Endodermal cell (in vitro differentiated cells): Measurements from ENCODE around the gene NEU3. TPM values are rescaled to one million over a fixed set of nuclear protein-coding genes. Genes with fewer than 3 reads are reported as not detected.
"Not testable (repeated sequence)": the region's sequence is repeated elsewhere in the genome, so short reads cannot be mapped to it uniquely, and the experiment has no call there.

Experiments used
- DNase-seq: peaks from one replicate; pipeline ENCODE4 v3.0.0-alpha.2; 2017
- H3K27ac ChIP-seq: 2 replicates; pipeline ENCODE4 v1.5.1; 2013; ENCODE audit warnings: mild to moderate bottlenecking, low read depth, low read length, moderate library complexity
- H3K27me3 ChIP-seq: 2 replicates; pipeline ENCODE4 v1.6.1; 2013; ENCODE audit warnings: mild to moderate bottlenecking, low read length, moderate library complexity; ENCODE audit not compliant: insufficient read depth, control insufficient read depth, poor library complexity, severe bottlenecking
- H3K36me3 ChIP-seq: 2 replicates; pipeline ENCODE4 v1.7.0; 2013; ENCODE audit warnings: mild to moderate bottlenecking, low read length, moderate library complexity; ENCODE audit not compliant: control insufficient read depth, insufficient read depth
- H3K4me1 ChIP-seq: one replicate; pipeline ENCODE4 v1.7.0; 2013; ENCODE audit warnings: low read length; ENCODE audit not compliant: control insufficient read depth, insufficient read depth
- H3K4me3 ChIP-seq: 2 replicates; pipeline ENCODE4 v1.5.1; 2013; ENCODE audit warnings: mild to moderate bottlenecking, low read length, moderate library complexity
- H3K9ac ChIP-seq: 2 replicates; pipeline ENCODE4 v1.6.1; 2013; ENCODE audit warnings: mild to moderate bottlenecking, low read length, moderate library complexity; ENCODE audit not compliant: poor library complexity, severe bottlenecking; ENCODE audit errors: extremely low read depth
- H3K9me3 ChIP-seq: 2 replicates; pipeline ENCODE4 v1.6.1; 2013; ENCODE audit warnings: mild to moderate bottlenecking, low read length, moderate library complexity; ENCODE audit not compliant: control insufficient read depth
- H3K27ac Mint-ChIP-seq: 2 replicates; pipeline ENCODE4 v1.8.0; 2020; ENCODE audit warnings: mixed read lengths
- H3K27me3 Mint-ChIP-seq: 2 replicates; pipeline ENCODE4 v1.8.0; 2021; ENCODE audit warnings: mild to moderate bottlenecking, mixed read lengths; ENCODE audit not compliant: insufficient read depth
- H3K36me3 Mint-ChIP-seq: 2 replicates; pipeline ENCODE4 v1.8.0; 2020; ENCODE audit warnings: low read depth, mixed read lengths
- H3K4me1 Mint-ChIP-seq: 2 replicates; pipeline ENCODE4 v1.8.0; 2020; ENCODE audit warnings: mixed read lengths
- H3K4me3 Mint-ChIP-seq: 2 replicates; pipeline ENCODE4 v1.8.0; 2020; ENCODE audit warnings: mild to moderate bottlenecking, moderate library complexity, mixed read lengths
- H3K9me3 Mint-ChIP-seq: 2 replicates; pipeline ENCODE4 v1.8.0; 2020; ENCODE audit warnings: mild to moderate bottlenecking, mixed read lengths
- CTCF ChIP-seq: fragments of 200-600 bp; sonication (generic); conservative IDR thresholded peaks from 2 replicates; pipeline ENCODE4 v1.5.0; 2021; ENCODE audit warnings: antibody characterized with exemption, mild to moderate bottlenecking
- WGBS, 2 experiments: methylation state at CpG; one replicate each; pipeline versions ENCODE4 v1.1.5 to v1.1.7; 2013; ENCODE audit warnings: missing lambda C conversion rate in 2 of 2, mixed read lengths in 1 of 2; ENCODE audit not compliant: insufficient coverage in 1 of 2, insufficient read length in 1 of 2; 5-methylcytosine and 5-hydroxymethylcytosine counted together
- total RNA-seq, 2 donors: library from RNA; stranded (reverse); fragmentation: NEBNext Ultra II Directional in 1 of 2; extraction: Animal tissue kit (Norgen Biotek cat#: 25700) in 1 of 2; gene quantifications; 2 replicates in 1 of 2; 3 replicates in 1 of 2; pipeline ENCODE4 v1.2.1, GENCODE V29; 2021

The NEU3 gene
- total RNA-seq, 2 donors from 2014 or later = 9.1 to 10.8 TPM

- no peak overlapping the region for H3K9ac ChIP-seq
- no peak overlapping the region for H3K27ac ChIP-seq
- H3K4me3 Mint-ChIP-seq = no peak overlapping the region
- no peaks in the 10 kb centered on the region for H3K27me3 Mint-ChIP-seq
- H3K27ac Mint-ChIP-seq = no peak overlapping the region
- no peak for TF ChIP-seq CTCF
- no peaks in the 10 kb centered on the region for H3K4me1 ChIP-seq
- DNase-seq = no peak
- peaks cover 40% of the 10 kb centered on the region for H3K27me3 ChIP-seq
- H3K4me1 Mint-ChIP-seq = peaks cover 11% of the 10 kb centered on the region
- no peak overlapping the region for H3K4me3 ChIP-seq
- peaks cover 14% of the 10 kb centered on the region for H3K9me3 Mint-ChIP-seq
- WGBS, 2 experiments = 78% methylated on average over 1 of the region's 1 CpG; no CpG with 5 or more reads in 1 of the 2 experiments
- peaks cover 8% of the 10 kb centered on the region for H3K36me3 Mint-ChIP-seq
- H3K9me3 ChIP-seq = peaks cover 15% of the 10 kb centered on the region
- no peaks in the 10 kb centered on the region for H3K36me3 ChIP-seq
Measured at GRCh38 chr11:75014129-75014528, 25.4 kb downstream of the NEU3 start.

- H3K4me1 ChIP-seq, H3K27ac ChIP-seq, H3K36me3 Mint-ChIP-seq, H3K36me3 ChIP-seq, H3K27ac Mint-ChIP-seq, H3K9ac ChIP-seq, H3K4me3 Mint-ChIP-seq, H3K4me3 ChIP-seq, H3K4me1 Mint-ChIP-seq, DNase-seq, H3K27me3 Mint-ChIP-seq: not testable (repeated sequence)
- peaks cover 31% of the 10 kb centered on the region for H3K9me3 Mint-ChIP-seq
- H3K27me3 ChIP-seq = peaks cover 17% of the 10 kb centered on the region
- WGBS, 2 experiments = 92 to 97% methylated on average over 3 of the region's 3 CpGs
- peaks cover 24% of the 10 kb centered on the region for H3K9me3 ChIP-seq
Measured at GRCh38 chr11:75019200-75019599, 30.5 kb downstream of the NEU3 start.

GRCh38 chr11:75020328-75020727 lies 31.6 kb downstream of the NEU3 start:
- H3K27me3 ChIP-seq = peaks cover 14% of the 10 kb centered on the region
- H3K36me3 ChIP-seq, H3K27ac ChIP-seq, H3K36me3 Mint-ChIP-seq, H3K9ac ChIP-seq, H3K27me3 Mint-ChIP-seq, H3K4me3 ChIP-seq, DNase-seq, H3K27ac Mint-ChIP-seq, H3K4me1 ChIP-seq, H3K4me1 Mint-ChIP-seq, H3K4me3 Mint-ChIP-seq: not testable (repeated sequence)
- H3K9me3 Mint-ChIP-seq = peaks cover 31% of the 10 kb centered on the region
- H3K9me3 ChIP-seq = peaks cover 24% of the 10 kb centered on the region
- 86 to 100% methylated on average over 1 to 5 of the region's 5 CpGs for WGBS, 2 experiments

- H3K4me1 Mint-ChIP-seq = no peaks in the 10 kb centered on the region
- no peaks in the 10 kb centered on the region for H3K27me3 Mint-ChIP-seq
- peaks cover 6% of the 10 kb centered on the region for H3K27me3 ChIP-seq
- no peak overlapping the region for H3K27ac Mint-ChIP-seq
- peaks cover 24% of the 10 kb centered on the region for H3K9me3 ChIP-seq
- no peaks in the 10 kb centered on the region for H3K4me1 ChIP-seq
- no peak for TF ChIP-seq CTCF
- H3K36me3 Mint-ChIP-seq = peaks cover 5% of the 10 kb centered on the region
- H3K9ac ChIP-seq = no peak overlapping the region
- no peak overlapping the region for H3K27ac ChIP-seq
- no peak overlapping the region for H3K4me3 Mint-ChIP-seq
- H3K36me3 ChIP-seq = no peaks in the 10 kb centered on the region
- peaks cover 31% of the 10 kb centered on the region for H3K9me3 Mint-ChIP-seq
- DNase-seq = no peak
- WGBS, 2 experiments = 88 to 96% methylated on average over 3 of the region's 3 CpGs
- no peak overlapping the region for H3K4me3 ChIP-seq
Measured at GRCh38 chr11:75022296-75022695, 33.6 kb downstream of the NEU3 start.
